DMS153 treated with DMSO at 0.1 percent for 48 hours (cell line): ENCODE data around the gene TAF4.
"Not testable (repeated sequence)": the region's sequence is repeated elsewhere in the genome, so short reads cannot be mapped to it uniquely, and the experiment has no call there.

Source experiments
- DNase-seq: peaks from one replicate; lab custom pipeline; 2025; ENCODE audit not compliant: unreplicated experiment; lab: John Stamatoyannopoulos, UW

TAF4 gene

GRCh38 chr20:61951695-61952533 is 113.8 kb downstream of the TAF4 start:
- no peak for DNase-seq

- DNase-seq, result no peak
These were observed 115.0 kb downstream of the TAF4 start for GRCh38 chr20:61950641-61951071.

GRCh38 chr20:61949714-61950640 is 115.7 kb downstream of the TAF4 start:
- DNase-seq, result no peak

GRCh38 chr20:61949363-61949713 is 116.3 kb downstream of the TAF4 start:
- DNase-seq, result no peak

GRCh38 chr20:61948586-61949362 is 116.9 kb downstream of the TAF4 start:
- DNase-seq, result no peak

- DNase-seq, result not testable (repeated sequence)
These were observed 117.6 kb downstream of the TAF4 start for GRCh38 chr20:61948056-61948455.

GRCh38 chr20:61945495-61945894 is 120.2 kb downstream of the TAF4 start:
- DNase-seq, result not testable (repeated sequence)

GRCh38 chr20:61944967-61945366 is 120.7 kb downstream of the TAF4 start:
- DNase-seq, result not testable (repeated sequence)

GRCh38 chr20:61942526-61942925 is 123.2 kb downstream of the TAF4 start:
- DNase-seq, result no peak

DNA sequence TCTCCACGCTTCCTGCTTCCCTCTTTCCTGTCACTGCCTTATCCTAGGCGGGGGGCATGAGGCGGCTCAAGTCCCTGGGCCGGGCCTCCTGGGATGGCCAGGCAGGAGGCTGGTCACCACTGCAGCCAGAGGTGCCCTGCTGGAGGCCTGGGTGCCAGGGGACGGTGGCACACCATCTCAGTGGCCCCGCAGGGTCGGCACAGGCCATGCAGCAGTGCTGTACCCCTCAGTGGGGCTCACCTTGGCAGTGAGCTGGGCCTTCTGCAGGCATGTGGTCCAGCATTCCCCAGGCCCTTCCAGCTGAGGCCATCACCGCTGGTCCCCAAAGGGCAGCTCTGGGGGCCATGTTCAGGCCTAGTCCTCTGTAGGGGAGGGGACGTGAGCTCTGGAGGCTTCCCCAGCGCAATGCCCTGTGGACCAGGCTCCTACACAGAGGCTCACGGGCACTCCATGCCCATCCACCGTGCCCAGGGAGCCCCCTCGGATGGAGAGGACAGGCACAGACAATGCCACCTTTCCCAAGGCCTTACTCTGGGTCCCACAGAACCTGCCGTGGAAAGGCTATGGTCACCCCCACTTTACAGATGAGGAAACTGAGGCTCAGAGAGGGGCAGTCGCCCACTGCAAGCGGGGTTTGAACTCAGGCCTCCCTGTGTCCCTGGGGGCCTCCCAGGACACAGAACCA is 123.8 kb downstream of the TAF4 start:
- no peak for DNase-seq

DNA sequence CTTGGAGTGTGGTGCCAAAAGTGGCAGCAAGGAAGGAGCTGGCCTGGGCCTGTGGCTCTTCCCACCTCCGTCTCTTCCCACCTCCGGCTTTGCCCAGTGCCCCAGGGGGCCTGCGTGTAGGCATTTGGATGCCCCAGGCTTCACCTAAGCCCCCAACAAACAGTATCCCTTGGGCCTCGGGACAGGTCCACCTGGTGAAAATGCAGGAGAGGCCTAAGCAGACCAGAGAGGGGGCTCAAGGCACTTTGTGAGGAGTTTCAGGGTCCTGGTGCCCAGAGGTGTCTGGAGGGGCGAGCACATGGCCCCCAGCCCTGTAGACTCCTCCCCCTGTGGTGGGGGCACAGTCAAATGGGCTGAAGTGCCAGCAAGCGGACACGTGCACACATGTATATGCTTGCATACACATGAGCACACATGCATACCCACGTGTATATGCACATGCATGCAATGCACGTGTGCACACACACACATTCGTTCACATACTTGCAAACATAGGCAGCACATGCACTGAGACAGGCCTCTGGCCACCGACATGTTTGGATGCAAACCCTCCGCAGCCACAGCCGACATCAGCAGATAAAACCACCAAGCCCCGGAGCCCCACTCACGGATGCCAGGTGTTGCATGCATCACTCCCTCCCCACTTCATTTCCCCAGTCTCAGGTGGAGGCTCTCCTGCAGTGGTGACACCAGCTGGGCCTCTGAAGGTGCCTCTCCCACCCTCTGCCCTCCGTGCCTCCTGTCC is 124.5 kb downstream of the TAF4 start:
- no peak for DNase-seq

- DNase-seq, result no peak
These were observed 125.2 kb downstream of the TAF4 start for GRCh38 chr20:61940491-61940890.

DNA sequence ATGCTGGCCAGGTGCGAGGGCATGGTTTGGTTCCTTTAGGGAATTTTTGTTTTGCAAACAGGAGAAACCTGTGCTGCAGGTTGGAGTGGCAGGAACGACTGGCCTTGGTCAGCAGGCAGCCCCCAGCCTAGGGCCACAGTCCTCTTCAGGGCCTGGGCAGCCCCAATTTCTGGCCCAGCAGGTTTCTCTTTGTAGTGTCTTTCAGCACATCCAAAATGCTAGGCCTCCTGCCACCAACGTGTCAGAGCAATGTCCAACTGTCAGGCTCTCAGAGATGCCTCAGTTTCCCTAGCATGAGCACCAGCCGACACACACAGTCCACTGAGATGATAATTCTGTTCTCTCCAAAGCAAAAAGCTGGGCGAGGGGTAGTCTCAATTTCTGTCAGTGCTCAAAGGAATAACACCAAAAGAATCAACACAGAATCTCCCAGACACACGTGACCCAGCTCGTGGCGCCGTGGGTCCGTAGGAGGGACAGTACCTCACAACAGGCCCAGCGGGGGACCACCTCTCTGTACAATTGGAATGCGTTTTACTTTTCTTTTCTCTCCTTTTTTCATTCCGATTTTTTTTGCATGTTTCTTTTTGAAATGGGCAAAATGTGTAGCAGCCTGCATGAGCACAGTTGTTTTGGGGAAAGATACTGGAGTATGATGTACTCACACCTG is 125.9 kb downstream of the TAF4 start:
- DNase-seq, result no peak

GRCh38 chr20:61938839-61939690 is 126.6 kb downstream of the TAF4 start:
- no peak for DNase-seq

DNA sequence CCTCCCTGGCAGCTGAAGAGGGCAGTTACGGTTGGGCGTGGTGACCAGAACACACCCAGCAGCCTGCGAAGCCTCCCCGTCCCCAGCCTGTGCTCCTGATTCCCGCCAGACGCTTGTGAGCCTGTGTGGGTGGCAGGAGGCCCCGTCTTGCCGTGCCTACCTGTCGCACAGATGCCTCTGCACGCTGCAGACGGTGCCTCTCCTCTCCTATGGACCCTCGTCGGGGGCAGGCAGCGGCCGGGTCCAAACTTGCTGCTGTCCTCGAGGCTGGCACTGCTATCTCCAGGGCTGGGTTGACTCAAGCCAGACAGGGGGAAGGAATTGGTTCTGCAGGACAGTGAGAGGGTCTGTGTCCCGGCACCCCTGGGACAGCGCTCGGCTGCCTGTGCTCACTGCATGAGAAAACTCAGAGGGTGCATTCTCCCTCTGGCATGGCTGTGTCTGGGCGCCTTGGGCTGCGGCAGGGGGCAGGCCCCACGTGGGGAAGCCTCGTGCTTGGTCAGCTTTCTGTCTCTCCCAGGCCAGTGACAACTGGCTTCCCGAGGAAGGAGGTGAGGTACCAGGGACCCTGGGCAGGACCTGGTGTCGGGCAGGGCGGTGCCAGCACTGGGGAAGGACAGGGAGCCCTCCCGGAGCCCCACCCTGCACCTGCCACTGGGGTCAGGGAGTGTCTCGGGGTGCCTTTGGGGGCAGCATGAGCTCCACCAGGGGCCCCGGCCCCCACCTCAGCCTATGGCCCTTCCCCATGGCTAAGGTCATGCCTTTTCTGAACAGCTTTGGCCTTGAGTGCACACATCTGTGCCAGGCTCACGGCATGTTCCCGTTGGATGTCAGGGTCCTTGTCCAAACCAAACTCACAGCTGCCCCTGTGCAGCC is 127.5 kb downstream of the TAF4 start:
- DNase-seq, result no peak

DNA sequence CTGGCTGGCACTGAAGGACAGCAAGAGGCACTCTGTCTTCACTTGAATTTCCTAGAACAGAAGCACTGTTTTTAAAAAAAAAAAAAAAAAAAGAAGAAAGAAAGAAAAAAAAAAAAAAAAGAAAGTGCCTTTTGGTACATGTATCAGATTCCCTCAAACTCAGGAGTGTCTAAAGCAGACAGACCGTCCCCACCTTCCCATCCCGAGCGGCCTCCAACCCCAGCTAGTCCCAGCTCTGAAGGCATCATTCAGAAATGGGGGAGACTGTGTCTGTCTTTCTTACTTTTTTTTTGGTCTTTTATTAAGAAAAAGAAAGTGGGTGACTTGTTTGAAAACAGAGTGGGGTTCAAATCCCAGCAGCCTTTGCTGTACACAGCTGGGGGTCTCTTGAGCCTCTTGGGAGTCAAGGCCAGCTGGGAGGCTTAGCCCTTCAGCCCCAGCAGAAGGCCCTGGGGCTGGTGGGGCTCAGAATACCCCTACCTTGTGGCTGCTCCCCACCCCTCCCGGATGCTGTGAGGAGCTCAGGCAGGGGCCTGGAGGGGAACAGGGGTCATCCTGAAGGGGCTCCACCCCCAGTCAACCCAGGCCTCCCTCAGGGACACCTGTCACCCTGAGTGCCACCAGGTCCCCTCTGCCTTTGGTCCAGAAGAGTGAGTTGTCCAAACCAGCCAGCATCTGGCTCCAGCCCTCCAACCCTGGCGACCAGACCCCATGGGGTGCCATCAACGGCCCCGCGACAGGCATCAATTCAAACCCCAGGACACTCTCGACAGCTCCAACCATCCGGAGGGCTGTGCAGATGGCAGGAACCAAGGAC is 128.3 kb downstream of the TAF4 start:
- no peak for DNase-seq

GRCh38 chr20:61936701-61937131 is 129.0 kb downstream of the TAF4 start:
- DNase-seq, result no peak
